Measurements from ENCODE around the gene S100A5. TPM values are rescaled to one million over a fixed set of nuclear protein-coding genes. Genes with fewer than 3 reads are reported as not detected.

S100A5 gene
- polyA plus RNA-seq, 2 of the 4 experiments (the other 2 are of a cell fraction), result 0.45 to 0.68 TPM

DNA sequence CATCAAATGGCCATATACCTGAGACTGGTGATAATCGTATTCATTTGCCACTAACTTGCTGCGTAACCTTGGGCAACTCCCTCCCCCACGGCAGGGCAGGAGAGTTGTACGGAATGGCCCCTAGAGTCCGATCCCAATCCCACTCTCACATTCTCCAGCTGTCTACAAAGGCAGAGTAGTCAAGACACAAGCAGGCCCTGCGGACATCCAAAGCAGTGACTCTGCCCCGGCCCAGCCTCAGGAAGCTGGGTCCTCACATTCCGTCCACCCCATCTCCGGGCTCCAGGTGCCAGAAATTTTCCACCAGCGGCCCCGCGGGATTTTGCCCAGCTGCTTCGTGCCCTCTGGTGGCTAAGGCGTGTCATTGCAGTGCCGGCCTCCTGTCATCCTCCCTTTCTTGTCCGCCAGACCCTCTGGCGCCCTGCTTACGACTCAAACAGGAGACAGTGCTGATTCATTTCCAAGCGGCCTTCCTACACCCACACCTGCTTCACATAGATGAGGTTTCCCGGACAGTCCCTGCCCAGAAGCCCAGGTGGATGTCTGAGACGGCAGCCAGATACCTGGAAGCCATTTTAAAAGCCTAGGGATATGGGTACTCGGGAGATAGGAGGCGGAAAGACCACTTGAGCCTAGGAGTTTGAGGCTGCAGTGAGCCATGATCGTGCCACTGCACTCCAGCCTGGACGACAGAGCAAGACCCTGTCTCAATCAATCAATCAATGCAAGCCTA is 27.8 kb upstream of the S100A5 start (continued):
- TF ChIP-seq SMC3 (IDR thresholded peaks at IDR 0.05) (peak; percentile 100), HOXA7 (CRISPR knock-in tag; IDR thresholded peaks at IDR 0.05) (no peak), RCOR1 (IDR thresholded peaks at IDR 0.05; ENCODE audit: low read depth, low read length) (no peak), TFCP2L1 (CRISPR knock-in tag; IDR thresholded peaks at IDR 0.05) (no peak), POLR2AphosphoS2 (conservative IDR thresholded peaks at IDR 0.05; ENCODE audit: low read length) (no peak), HDAC2 (IDR thresholded peaks at IDR 0.05) (no peak), CHD2 (IDR thresholded peaks at IDR 0.05; ENCODE audit: low read length, partially characterized antibody) (no peak), HOXB13 (CRISPR knock-in tag; IDR thresholded peaks at IDR 0.05; ENCODE audit: low read depth) (no peak), ESRRA (IDR thresholded peaks at IDR 0.05; ENCODE audit: borderline replicate concordance, low read length) (no peak), FOXS1 (CRISPR knock-in tag; IDR thresholded peaks at IDR 0.05) (no peak)
- TF ChIP-seq, protein P1, sequence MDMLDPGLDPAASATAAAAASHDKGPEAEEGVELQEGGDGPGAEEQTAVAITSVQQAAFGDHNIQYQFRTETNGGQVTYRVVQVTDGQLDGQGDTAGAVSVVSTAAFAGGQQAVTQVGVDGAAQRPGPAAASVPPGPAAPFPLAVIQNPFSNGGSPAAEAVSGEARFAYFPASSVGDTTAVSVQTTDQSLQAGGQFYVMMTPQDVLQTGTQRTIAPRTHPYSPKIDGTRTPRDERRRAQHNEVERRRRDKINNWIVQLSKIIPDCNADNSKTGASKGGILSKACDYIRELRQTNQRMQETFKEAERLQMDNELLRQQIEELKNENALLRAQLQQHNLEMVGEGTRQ (IDR thresholded peaks at IDR 0.05), result no peak; the same call in 1 of the 2 replicates
- TF ChIP-seq, protein P2, sequence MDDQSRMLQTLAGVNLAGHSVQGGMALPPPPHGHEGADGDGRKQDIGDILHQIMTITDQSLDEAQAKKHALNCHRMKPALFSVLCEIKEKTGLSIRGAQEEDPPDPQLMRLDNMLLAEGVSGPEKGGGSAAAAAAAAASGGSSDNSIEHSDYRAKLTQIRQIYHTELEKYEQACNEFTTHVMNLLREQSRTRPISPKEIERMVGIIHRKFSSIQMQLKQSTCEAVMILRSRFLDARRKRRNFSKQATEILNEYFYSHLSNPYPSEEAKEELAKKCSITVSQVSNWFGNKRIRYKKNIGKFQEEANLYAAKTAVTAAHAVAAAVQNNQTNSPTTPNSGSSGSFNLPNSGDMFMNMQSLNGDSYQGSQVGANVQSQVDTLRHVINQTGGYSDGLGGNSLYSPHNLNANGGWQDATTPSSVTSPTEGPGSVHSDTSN (IDR thresholded peaks at IDR 0.05), result no peak
- TF ChIP-seq, protein P3, sequence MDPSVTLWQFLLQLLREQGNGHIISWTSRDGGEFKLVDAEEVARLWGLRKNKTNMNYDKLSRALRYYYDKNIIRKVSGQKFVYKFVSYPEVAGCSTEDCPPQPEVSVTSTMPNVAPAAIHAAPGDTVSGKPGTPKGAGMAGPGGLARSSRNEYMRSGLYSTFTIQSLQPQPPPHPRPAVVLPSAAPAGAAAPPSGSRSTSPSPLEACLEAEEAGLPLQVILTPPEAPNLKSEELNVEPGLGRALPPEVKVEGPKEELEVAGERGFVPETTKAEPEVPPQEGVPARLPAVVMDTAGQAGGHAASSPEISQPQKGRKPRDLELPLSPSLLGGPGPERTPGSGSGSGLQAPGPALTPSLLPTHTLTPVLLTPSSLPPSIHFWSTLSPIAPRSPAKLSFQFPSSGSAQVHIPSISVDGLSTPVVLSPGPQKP (IDR thresholded peaks at IDR 0.05; ENCODE audit: low read depth, low read length), result no peak
- TF ChIP-seq, protein P4, sequence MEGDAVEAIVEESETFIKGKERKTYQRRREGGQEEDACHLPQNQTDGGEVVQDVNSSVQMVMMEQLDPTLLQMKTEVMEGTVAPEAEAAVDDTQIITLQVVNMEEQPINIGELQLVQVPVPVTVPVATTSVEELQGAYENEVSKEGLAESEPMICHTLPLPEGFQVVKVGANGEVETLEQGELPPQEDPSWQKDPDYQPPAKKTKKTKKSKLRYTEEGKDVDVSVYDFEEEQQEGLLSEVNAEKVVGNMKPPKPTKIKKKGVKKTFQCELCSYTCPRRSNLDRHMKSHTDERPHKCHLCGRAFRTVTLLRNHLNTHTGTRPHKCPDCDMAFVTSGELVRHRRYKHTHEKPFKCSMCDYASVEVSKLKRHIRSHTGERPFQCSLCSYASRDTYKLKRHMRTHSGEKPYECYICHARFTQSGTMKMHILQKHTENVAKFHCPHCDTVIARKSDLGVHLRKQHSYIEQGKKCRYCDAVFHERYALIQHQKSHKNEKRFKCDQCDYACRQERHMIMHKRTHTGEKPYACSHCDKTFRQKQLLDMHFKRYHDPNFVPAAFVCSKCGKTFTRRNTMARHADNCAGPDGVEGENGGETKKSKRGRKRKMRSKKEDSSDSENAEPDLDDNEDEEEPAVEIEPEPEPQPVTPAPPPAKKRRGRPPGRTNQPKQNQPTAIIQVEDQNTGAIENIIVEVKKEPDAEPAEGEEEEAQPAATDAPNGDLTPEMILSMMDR (IDR thresholded peaks at IDR 0.05), result peak; percentile 96
- TF ChIP-seq, protein P5, sequence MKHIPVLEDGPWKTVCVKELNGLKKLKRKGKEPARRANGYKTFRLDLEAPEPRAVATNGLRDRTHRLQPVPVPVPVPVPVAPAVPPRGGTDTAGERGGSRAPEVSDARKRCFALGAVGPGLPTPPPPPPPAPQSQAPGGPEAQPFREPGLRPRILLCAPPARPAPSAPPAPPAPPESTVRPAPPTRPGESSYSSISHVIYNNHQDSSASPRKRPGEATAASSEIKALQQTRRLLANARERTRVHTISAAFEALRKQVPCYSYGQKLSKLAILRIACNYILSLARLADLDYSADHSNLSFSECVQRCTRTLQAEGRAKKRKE (CRISPR knock-in tag; IDR thresholded peaks at IDR 0.05; ENCODE audit: low read depth), result 0 out of 2 replicates have a peak, but pooled peaks have one; percentile 25
- TF ChIP-seq, protein P6, sequence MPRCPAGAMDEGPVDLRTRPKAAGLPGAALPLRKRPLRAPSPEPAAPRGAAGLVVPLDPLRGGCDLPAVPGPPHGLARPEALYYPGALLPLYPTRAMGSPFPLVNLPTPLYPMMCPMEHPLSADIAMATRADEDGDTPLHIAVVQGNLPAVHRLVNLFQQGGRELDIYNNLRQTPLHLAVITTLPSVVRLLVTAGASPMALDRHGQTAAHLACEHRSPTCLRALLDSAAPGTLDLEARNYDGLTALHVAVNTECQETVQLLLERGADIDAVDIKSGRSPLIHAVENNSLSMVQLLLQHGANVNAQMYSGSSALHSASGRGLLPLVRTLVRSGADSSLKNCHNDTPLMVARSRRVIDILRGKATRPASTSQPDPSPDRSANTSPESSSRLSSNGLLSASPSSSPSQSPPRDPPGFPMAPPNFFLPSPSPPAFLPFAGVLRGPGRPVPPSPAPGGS (IDR thresholded peaks at IDR 0.05), result no peak
- TF ChIP-seq, protein P7, sequence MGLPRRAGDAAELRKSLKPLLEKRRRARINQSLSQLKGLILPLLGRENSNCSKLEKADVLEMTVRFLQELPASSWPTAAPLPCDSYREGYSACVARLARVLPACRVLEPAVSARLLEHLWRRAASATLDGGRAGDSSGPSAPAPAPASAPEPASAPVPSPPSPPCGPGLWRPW (IDR thresholded peaks at IDR 0.05), result no peak
- TF ChIP-seq, protein P8, sequence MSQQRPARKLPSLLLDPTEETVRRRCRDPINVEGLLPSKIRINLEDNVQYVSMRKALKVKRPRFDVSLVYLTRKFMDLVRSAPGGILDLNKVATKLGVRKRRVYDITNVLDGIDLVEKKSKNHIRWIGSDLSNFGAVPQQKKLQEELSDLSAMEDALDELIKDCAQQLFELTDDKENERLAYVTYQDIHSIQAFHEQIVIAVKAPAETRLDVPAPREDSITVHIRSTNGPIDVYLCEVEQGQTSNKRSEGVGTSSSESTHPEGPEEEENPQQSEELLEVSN (IDR thresholded peaks at IDR 0.05; ENCODE audit: borderline replicate concordance, low read depth), result no peak
